OCI-LY3 (cell line): ENCODE results near the gene THOP1.

Experiments
- EZH2phosphoT487 ChIP-seq: fragments of 200-600 bp; shearing (Covaris generic); IDR thresholded peaks from 2 replicates; pipeline ENCODE4 v1.6.1; 2018; ENCODE audit warnings: antibody characterized with exemption, mixed run types, low read depth
- TF ChIP-seq, protein P1 (sequence below): fragments of 200-600, 300-600 bp; sonication (generic); IDR thresholded peaks from 2 replicates; pipeline ENCODE4 v1.5.1; 2014; ENCODE audit warnings: antibody characterized with exemption, low read length, low read depth

DNA sequence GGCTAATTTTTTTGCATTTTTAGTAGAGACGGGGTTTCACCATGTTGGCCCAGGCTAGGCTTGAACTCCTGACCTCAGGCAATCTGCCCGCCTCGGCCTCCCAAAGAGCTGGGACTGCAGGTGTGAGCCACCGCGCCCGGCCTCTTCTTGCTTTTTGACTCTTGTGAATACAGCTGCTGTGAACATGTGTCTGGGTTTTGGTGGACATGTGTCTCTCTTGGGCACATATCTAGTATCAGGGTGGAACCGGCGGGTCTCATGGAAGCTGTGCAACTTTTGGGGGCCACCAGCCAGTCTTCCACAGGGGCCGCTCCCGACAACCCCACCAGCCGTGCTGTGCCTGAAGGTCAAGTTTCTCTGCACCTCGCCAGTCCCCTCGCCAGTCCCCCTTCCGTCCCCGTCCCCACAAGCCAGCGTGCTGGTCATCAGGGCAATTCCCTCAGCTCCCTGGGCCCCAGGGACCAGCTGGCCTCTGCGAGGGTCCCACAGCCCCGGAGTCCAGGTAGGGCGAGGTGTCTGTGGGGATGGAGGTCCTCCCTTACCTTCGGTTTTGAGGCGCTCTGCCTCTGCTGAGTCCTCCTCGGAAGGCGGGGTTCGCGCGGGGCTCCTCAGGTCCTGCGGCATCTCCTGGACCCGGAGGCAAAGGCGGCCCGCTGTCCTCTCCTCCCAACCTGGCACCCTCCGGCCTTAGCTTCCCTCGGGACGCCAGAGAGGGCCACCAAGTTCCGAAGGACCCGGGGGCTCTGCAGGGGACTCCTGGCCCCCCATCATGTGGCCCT, 18.5 kb upstream of the THOP1 start:
- TF ChIP-seq, protein P1, sequence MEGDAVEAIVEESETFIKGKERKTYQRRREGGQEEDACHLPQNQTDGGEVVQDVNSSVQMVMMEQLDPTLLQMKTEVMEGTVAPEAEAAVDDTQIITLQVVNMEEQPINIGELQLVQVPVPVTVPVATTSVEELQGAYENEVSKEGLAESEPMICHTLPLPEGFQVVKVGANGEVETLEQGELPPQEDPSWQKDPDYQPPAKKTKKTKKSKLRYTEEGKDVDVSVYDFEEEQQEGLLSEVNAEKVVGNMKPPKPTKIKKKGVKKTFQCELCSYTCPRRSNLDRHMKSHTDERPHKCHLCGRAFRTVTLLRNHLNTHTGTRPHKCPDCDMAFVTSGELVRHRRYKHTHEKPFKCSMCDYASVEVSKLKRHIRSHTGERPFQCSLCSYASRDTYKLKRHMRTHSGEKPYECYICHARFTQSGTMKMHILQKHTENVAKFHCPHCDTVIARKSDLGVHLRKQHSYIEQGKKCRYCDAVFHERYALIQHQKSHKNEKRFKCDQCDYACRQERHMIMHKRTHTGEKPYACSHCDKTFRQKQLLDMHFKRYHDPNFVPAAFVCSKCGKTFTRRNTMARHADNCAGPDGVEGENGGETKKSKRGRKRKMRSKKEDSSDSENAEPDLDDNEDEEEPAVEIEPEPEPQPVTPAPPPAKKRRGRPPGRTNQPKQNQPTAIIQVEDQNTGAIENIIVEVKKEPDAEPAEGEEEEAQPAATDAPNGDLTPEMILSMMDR: no peak
- TF ChIP-seq EZH2phosphoT487: no peak
